GM10248 (cell line): ENCODE measurements around the gene IFT74.

Experiments
- CTCF ChIA-PET: fragments of 300-600 bp; sonication (Branson Sonifier 250); formaldehyde crosslinking; extraction: SDS; loops from one replicate; lab custom pipeline; 2021; ENCODE audit warnings: antibody characterized with exemption; lab: Yijun Ruan, JAX
- POLR2A ChIA-PET: fragments of 350-650 bp; sonication (Branson Sonifier 250); formaldehyde crosslinking; extraction: SDS; loops from one replicate; lab custom pipeline; 2020; ENCODE audit warnings: antibody characterized with exemption; lab: Yijun Ruan, JAX
- DNase-seq: peaks from one replicate; pipeline ENCODE4 v3.0.0; 2012; ENCODE audit errors: extremely low spot score
- TF ChIP-seq, protein P1 (sequence below): IDR thresholded peaks from 2 replicates; pipeline ENCODE4 v1.5.1; 2012; ENCODE audit warnings: mild to moderate bottlenecking, low read depth; ENCODE audit errors: extremely low read depth, missing control alignments, control extremely low read depth

Gene IFT74

DNA sequence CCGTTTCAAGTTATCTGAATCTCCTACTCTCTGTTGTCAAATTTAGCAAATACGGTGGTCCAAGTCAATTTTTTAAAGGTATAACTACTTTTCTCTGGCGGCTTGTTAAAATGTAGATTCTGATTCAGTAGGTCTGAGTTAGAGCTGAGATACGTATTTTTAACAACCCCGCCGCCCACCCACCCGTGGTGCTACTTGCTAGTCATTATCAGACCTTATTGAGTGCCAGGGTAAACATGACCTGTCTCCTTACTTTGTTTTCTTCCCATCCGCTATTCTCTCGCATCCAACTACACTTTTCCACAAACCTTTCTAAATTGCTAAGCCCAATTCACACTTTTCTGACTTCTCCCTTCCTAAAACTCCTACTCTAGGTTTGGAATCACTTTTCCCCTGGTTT, 8.5 kb upstream of the IFT74 start:
- DNase-seq: no peak
- ChIA-PET CTCF (interaction anchor here (1.0 to 1.2 kb wide), 2 partner anchors 12 to 49 kb away, joined by 3 read pairs; no protein-coding TSS in a partner anchor), POLR2A (interaction anchor here (1.4 kb wide), 1 partner anchor 56 kb away, joined by 4 read pairs; no protein-coding TSS in a partner anchor)
- TF ChIP-seq, protein P1, sequence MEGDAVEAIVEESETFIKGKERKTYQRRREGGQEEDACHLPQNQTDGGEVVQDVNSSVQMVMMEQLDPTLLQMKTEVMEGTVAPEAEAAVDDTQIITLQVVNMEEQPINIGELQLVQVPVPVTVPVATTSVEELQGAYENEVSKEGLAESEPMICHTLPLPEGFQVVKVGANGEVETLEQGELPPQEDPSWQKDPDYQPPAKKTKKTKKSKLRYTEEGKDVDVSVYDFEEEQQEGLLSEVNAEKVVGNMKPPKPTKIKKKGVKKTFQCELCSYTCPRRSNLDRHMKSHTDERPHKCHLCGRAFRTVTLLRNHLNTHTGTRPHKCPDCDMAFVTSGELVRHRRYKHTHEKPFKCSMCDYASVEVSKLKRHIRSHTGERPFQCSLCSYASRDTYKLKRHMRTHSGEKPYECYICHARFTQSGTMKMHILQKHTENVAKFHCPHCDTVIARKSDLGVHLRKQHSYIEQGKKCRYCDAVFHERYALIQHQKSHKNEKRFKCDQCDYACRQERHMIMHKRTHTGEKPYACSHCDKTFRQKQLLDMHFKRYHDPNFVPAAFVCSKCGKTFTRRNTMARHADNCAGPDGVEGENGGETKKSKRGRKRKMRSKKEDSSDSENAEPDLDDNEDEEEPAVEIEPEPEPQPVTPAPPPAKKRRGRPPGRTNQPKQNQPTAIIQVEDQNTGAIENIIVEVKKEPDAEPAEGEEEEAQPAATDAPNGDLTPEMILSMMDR: no peak

GRCh38 chr9:26949637-26950069, 6.6 kb upstream of the IFT74 start:
- POLR2A ChIA-PET: no interaction called here
- TF ChIP-seq, protein P1: no peak
- no peak for DNase-seq
- CTCF ChIA-PET: no interaction called here

- TF ChIP-seq, protein P1: no peak
- ChIA-PET CTCF (no interaction called here), POLR2A (no interaction called here)
- no peak for DNase-seq
Observed at GRCh38 chr9:26950521-26950920, 5.7 kb upstream of the IFT74 start.

GRCh38 chr9:26951794-26952193, 4.4 kb upstream of the IFT74 start:
- POLR2A ChIA-PET: no interaction called here
- DNase-seq: no peak
- TF ChIP-seq, protein P1: no peak
- CTCF ChIA-PET: interaction anchor here (0.9 to 1.1 kb wide), 2 partner anchors 8 to 20 kb away, joined by 3 to 4 read pairs; no protein-coding TSS in a partner anchor

GRCh38 chr9:26954050-26954508, 2.1 kb upstream of the IFT74 start:
- POLR2A ChIA-PET: no interaction called here
- no peak for DNase-seq
- TF ChIP-seq, protein P1: no peak
- CTCF ChIA-PET: interaction anchor here (1.0 kb wide), 1 partner anchor 35 kb away, joined by 3 read pairs; no protein-coding TSS in a partner anchor

GRCh38 chr9:26955222-26955903, 849 bp upstream of the IFT74 start:
- TF ChIP-seq, protein P1: no peak
- POLR2A ChIA-PET: no interaction called here
- DNase-seq: peak; percentile 15
- CTCF ChIA-PET: interaction anchor here (0.9 to 1.5 kb wide), 8 partner anchors 8 to 377 kb away, joined by 3 to 4 read pairs (median 3); partner anchors contain the start of gene PLAA
